Measurements from ENCODE around the gene SIGLEC1.

Gene SIGLEC1

DNA sequence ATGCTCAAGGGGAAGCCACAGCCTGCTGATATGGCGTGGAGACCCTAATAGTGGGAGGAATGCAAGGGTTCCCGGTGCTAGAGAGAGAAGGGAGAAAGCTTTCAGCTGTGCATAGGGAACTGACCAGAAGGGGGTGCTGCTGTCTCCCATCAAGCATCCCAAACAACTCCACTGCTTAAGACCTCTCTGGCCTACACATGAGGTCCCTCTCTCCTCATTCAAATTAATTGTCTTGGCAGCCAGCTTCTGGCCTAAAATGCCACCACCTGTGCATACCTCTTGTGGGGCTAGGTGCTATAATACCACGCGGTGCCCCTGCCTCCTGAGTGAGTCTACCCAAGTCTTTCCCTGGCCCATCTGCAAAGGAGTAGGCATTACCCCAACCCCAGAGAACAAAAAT is 40.7 kb upstream of the SIGLEC1 start:
- H3K27ac ChIP-seq (ENCODE audit: low read length): peak overlapping the region; percentile 37
- H3K27me3 ChIP-seq (ENCODE audit: control insufficient read depth in 1 of 2, insufficient read depth in 2 of 2, low read length in 2 of 2): no peaks in the 10 kb centered on the region
- no peaks in the 10 kb centered on the region for H3K9me3 ChIP-seq (ENCODE audit: control insufficient read depth in 2 of 2, low read length in 2 of 2)
- H3K4me3 ChIP-seq (ENCODE audit: low read length in 2 of 2): no peak overlapping the region
- no peak overlapping the region for H3K9ac ChIP-seq (ENCODE audit: low read length in 2 of 2)
- peaks cover 16% of the 10 kb centered on the region for H3K4me1 ChIP-seq (ENCODE audit: control insufficient read depth, insufficient read depth, low read length)
- peaks cover 26 to 32% of the 10 kb centered on the region in 2 donors for H3K36me3 ChIP-seq (ENCODE audit: control insufficient read depth in 2 of 2, insufficient read depth in 2 of 2, low read length in 2 of 2)

- Histone ChIP-seq H3K27me3 (ENCODE audit: control insufficient read depth in 1 of 2, insufficient read depth in 2 of 2, low read length in 2 of 2) (no peaks in the 10 kb centered on the region), H3K9me3 (ENCODE audit: control insufficient read depth in 2 of 2, low read length in 2 of 2) (no peaks in the 10 kb centered on the region), H3K4me3 (ENCODE audit: low read length in 2 of 2) (peak overlapping the region in 1 of 2 donors; percentile 40), H3K27ac (ENCODE audit: low read length) (no peak overlapping the region), H3K9ac (ENCODE audit: low read length in 2 of 2) (no peak overlapping the region), H3K4me1 (ENCODE audit: control insufficient read depth, insufficient read depth, low read length) (peaks cover 16% of the 10 kb centered on the region), H3K36me3 (ENCODE audit: control insufficient read depth in 2 of 2, insufficient read depth in 2 of 2, low read length in 2 of 2) (peaks cover 22 to 28% of the 10 kb centered on the region in 2 donors)
These were observed 40.0 kb upstream of the SIGLEC1 start for GRCh38 chr20:3752386-3752759.

- Histone ChIP-seq H3K4me1 (ENCODE audit: control insufficient read depth, insufficient read depth, low read length) (peaks cover 16% of the 10 kb centered on the region), H3K27me3 (ENCODE audit: control insufficient read depth in 1 of 2, insufficient read depth in 2 of 2, low read length in 2 of 2) (no peaks in the 10 kb centered on the region), H3K27ac (ENCODE audit: low read length) (no peak overlapping the region), H3K9me3 (ENCODE audit: control insufficient read depth in 2 of 2, low read length in 2 of 2) (no peaks in the 10 kb centered on the region), H3K4me3 (ENCODE audit: low read length in 2 of 2) (peak overlapping the region in 1 of 2 donors; percentile 40), H3K36me3 (ENCODE audit: control insufficient read depth in 2 of 2, insufficient read depth in 2 of 2, low read length in 2 of 2) (peaks cover 22 to 28% of the 10 kb centered on the region in 2 donors), H3K9ac (ENCODE audit: low read length in 2 of 2) (no peak overlapping the region)
These were observed 39.4 kb upstream of the SIGLEC1 start for GRCh38 chr20:3751675-3752385.

DNA sequence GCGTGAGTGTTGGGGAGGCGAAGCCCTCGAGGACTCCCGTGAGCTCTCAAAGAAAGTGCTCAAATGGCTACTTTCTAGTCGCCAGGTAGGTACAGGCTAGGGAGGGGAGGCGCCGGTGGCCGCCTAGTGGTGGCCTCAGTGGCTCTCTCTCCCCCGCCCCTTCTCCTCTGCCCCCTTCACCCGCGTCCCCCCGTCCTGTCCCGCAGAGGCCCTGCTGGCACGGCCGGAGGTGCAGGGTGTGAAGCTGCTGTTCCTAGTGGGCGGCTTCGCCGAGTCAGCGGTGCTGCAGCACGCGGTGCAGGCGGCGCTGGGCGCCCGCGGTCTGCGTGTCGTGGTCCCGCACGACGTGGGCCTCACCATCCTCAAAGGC is 38.9 kb upstream of the SIGLEC1 start:
- Histone ChIP-seq H3K9ac (ENCODE audit: low read length in 2 of 2) (no peak overlapping the region), H3K36me3 (ENCODE audit: control insufficient read depth in 2 of 2, insufficient read depth in 2 of 2, low read length in 2 of 2) (peaks cover 18 to 24% of the 10 kb centered on the region in 2 donors), H3K4me1 (ENCODE audit: control insufficient read depth, insufficient read depth, low read length) (peaks cover 16% of the 10 kb centered on the region), H3K27ac (ENCODE audit: low read length) (no peak overlapping the region), H3K4me3 (ENCODE audit: low read length in 2 of 2) (no peak overlapping the region), H3K27me3 (ENCODE audit: control insufficient read depth in 1 of 2, insufficient read depth in 2 of 2, low read length in 2 of 2) (no peaks in the 10 kb centered on the region), H3K9me3 (ENCODE audit: control insufficient read depth in 2 of 2, low read length in 2 of 2) (no peaks in the 10 kb centered on the region)

GRCh38 chr20:3749689-3750531 is 37.5 kb upstream of the SIGLEC1 start:
- no peaks in the 10 kb centered on the region for H3K9me3 ChIP-seq (ENCODE audit: control insufficient read depth in 2 of 2, low read length in 2 of 2)
- peaks cover 16% of the 10 kb centered on the region for H3K4me1 ChIP-seq (ENCODE audit: control insufficient read depth, insufficient read depth, low read length)
- H3K4me3 ChIP-seq (ENCODE audit: low read length in 2 of 2): no peak overlapping the region
- H3K9ac ChIP-seq (ENCODE audit: low read length in 2 of 2): no peak overlapping the region
- H3K36me3 ChIP-seq (ENCODE audit: control insufficient read depth in 2 of 2, insufficient read depth in 2 of 2, low read length in 2 of 2): peaks cover 10 to 13% of the 10 kb centered on the region in 2 donors
- H3K27me3 ChIP-seq (ENCODE audit: control insufficient read depth in 1 of 2, insufficient read depth in 2 of 2, low read length in 2 of 2): no peaks in the 10 kb centered on the region
- no peak overlapping the region for H3K27ac ChIP-seq (ENCODE audit: low read length)

DNA sequence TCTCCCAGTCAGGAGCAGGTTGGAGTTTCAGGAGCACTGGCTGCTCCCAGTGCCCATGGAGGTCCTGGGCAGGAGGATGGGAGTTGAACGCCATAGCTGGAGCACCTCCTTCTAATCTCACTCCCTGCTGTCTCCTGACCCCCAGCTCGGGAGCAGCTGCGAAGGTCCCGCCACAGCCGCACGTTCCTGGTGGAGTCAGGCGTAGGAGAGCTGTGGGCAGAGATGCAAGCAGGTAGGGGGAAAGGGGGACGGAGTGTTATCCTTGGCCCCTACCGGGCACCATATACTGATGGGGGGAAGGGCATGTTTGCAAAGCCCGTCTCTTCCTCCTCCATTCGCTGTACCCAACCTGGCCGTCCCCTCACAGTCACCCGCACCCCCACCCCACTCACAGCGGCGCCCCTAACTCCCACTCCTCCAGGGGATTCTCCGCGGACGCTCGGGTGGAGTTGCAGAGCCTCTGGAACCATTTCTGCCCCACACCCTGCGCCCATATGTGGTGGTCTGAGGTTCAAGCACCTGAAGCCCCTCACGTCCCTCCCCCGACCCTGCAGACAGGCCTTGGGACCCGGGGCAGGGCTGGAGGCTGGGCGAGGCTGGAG is 36.8 kb upstream of the SIGLEC1 start:
- Histone ChIP-seq H3K9ac (ENCODE audit: low read length in 2 of 2) (no peak overlapping the region), H3K4me3 (ENCODE audit: low read length in 2 of 2) (no peak overlapping the region), H3K27me3 (ENCODE audit: control insufficient read depth in 1 of 2, insufficient read depth in 2 of 2, low read length in 2 of 2) (peaks cover 3 to 4% of the 10 kb centered on the region in 2 donors), H3K4me1 (ENCODE audit: control insufficient read depth, insufficient read depth, low read length) (peaks cover 16% of the 10 kb centered on the region), H3K9me3 (ENCODE audit: control insufficient read depth in 2 of 2, low read length in 2 of 2) (no peaks in the 10 kb centered on the region), H3K36me3 (ENCODE audit: control insufficient read depth in 2 of 2, insufficient read depth in 2 of 2, low read length in 2 of 2) (peaks cover 6 to 10% of the 10 kb centered on the region in 2 donors), H3K27ac (ENCODE audit: low read length) (no peak overlapping the region)

DNA sequence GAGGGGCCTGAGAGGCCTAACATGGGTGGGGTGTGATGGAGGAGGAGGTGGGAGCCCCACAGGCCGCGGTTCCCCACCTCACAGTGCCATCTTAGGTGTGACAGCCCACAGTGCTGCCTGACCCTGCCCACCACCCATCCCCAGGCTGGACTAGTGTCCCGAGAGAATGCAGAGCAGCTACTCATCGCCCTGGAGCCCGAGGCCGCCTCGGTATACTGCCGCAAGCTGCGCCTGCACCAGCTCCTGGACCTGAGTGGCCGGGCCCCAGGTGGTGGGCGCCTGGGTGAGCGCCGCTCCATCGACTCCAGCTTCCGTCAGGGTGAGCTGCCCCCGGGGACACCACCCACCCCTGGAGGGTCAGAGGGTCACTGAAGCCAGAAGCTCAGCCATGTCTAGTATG is 35.7 kb upstream of the SIGLEC1 start:
- Histone ChIP-seq H3K4me1 (ENCODE audit: control insufficient read depth, insufficient read depth, low read length) (peaks cover 9% of the 10 kb centered on the region), H3K9ac (ENCODE audit: low read length in 2 of 2) (no peak overlapping the region), H3K27ac (ENCODE audit: low read length) (no peak overlapping the region), H3K9me3 (ENCODE audit: control insufficient read depth in 2 of 2, low read length in 2 of 2) (no peaks in the 10 kb centered on the region), H3K36me3 (ENCODE audit: control insufficient read depth in 2 of 2, insufficient read depth in 2 of 2, low read length in 2 of 2) (peaks cover 5 to 10% of the 10 kb centered on the region in 2 donors), H3K4me3 (ENCODE audit: low read length in 2 of 2) (no peak overlapping the region), H3K27me3 (ENCODE audit: control insufficient read depth in 1 of 2, insufficient read depth in 2 of 2, low read length in 2 of 2) (peaks cover 3 to 5% of the 10 kb centered on the region in 2 donors)

GRCh38 chr20:3747471-3747870 is 35.1 kb upstream of the SIGLEC1 start:
- Histone ChIP-seq H3K9me3 (ENCODE audit: control insufficient read depth in 2 of 2, low read length in 2 of 2) (no peaks in the 10 kb centered on the region), H3K4me3 (ENCODE audit: low read length in 2 of 2) (no peak overlapping the region), H3K27me3 (ENCODE audit: control insufficient read depth in 1 of 2, insufficient read depth in 2 of 2, low read length in 2 of 2) (peaks cover 3 to 5% of the 10 kb centered on the region in 2 donors), H3K36me3 (ENCODE audit: control insufficient read depth in 2 of 2, insufficient read depth in 2 of 2, low read length in 2 of 2) (peaks cover 5 to 8% of the 10 kb centered on the region in 2 donors), H3K4me1 (ENCODE audit: control insufficient read depth, insufficient read depth, low read length) (peaks cover 6% of the 10 kb centered on the region), H3K27ac (ENCODE audit: low read length) (no peak overlapping the region), H3K9ac (ENCODE audit: low read length in 2 of 2) (no peak overlapping the region)

GRCh38 chr20:3745686-3746173 is 33.3 kb upstream of the SIGLEC1 start:
- no peak overlapping the region for H3K4me3 ChIP-seq (ENCODE audit: low read length in 2 of 2)
- peaks cover 3 to 5% of the 10 kb centered on the region in 2 donors for H3K27me3 ChIP-seq (ENCODE audit: control insufficient read depth in 1 of 2, insufficient read depth in 2 of 2, low read length in 2 of 2)
- H3K4me1 ChIP-seq (ENCODE audit: control insufficient read depth, insufficient read depth, low read length): peaks cover 3% of the 10 kb centered on the region
- peaks cover under 1 to 4% of the 10 kb centered on the region in 2 donors for H3K36me3 ChIP-seq (ENCODE audit: control insufficient read depth in 2 of 2, insufficient read depth in 2 of 2, low read length in 2 of 2)
- no peak overlapping the region for H3K27ac ChIP-seq (ENCODE audit: low read length)
- H3K9me3 ChIP-seq (ENCODE audit: control insufficient read depth in 2 of 2, low read length in 2 of 2): no peaks in the 10 kb centered on the region
- H3K9ac ChIP-seq (ENCODE audit: low read length in 2 of 2): no peak overlapping the region

DNA sequence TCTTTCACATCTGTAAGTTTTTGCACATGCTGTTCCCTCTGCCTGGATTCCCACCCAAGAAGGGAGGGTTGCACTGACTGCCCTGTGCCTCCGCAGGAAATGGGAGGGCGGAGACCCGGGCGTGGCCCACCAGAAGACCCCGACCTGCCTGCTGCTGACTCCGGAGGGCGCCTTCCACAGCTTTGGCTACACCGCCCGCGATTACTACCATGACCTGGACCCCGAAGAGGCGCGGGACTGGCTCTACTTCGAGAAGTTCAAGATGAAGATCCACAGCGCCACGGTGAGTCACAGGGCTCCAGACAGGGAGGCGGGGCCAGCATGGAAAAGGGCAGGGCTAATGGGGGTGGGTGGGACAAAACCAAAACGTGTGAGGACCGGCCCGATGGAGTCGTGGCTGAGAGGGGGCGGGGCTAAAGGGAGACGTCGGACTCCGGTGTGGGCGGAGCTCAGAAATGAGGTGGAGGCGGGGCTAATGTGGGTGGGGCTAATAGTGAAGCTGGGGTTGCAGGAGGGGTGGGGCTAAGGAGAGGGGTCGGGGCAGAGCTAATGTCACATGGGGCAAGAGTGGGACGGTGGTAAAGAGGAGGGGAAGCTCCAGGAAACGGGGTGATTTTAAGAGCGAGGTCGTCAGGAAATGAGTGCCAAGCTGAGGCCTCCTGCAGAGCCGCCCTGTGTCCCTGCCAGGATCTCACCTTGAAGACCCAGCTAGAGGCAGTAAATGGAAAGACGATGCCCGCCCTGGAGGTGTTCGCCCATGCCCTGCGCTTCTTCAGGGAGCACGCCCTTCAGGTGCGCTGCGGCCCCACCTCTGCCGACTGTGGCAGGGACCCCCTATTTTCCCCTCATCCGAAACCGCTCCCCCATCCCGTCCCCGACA is 32.6 kb upstream of the SIGLEC1 start:
- no peak overlapping the region for H3K4me3 ChIP-seq (ENCODE audit: low read length in 2 of 2)
- no peak overlapping the region for H3K27ac ChIP-seq (ENCODE audit: low read length)
- peaks cover 3 to 8% of the 10 kb centered on the region in 2 donors for H3K27me3 ChIP-seq (ENCODE audit: control insufficient read depth in 1 of 2, insufficient read depth in 2 of 2, low read length in 2 of 2)
- H3K9me3 ChIP-seq (ENCODE audit: control insufficient read depth in 2 of 2, low read length in 2 of 2): no peaks in the 10 kb centered on the region
- H3K9ac ChIP-seq (ENCODE audit: low read length in 2 of 2): no peak overlapping the region
- no peaks in the 10 kb centered on the region for H3K36me3 ChIP-seq (ENCODE audit: control insufficient read depth in 2 of 2, insufficient read depth in 2 of 2, low read length in 2 of 2)
- peaks cover 7% of the 10 kb centered on the region for H3K4me1 ChIP-seq (ENCODE audit: control insufficient read depth, insufficient read depth, low read length)

Data from stomach smooth muscle (tissue), 2 donors.